Measurements from ENCODE around the gene RRP8. TPM values are rescaled to one million over a fixed set of nuclear protein-coding genes. Genes with fewer than 3 reads are reported as not detected.

RRP8 gene
- total RNA-seq, 1 experiment from 2014 or later: 16.0 TPM

DNA sequence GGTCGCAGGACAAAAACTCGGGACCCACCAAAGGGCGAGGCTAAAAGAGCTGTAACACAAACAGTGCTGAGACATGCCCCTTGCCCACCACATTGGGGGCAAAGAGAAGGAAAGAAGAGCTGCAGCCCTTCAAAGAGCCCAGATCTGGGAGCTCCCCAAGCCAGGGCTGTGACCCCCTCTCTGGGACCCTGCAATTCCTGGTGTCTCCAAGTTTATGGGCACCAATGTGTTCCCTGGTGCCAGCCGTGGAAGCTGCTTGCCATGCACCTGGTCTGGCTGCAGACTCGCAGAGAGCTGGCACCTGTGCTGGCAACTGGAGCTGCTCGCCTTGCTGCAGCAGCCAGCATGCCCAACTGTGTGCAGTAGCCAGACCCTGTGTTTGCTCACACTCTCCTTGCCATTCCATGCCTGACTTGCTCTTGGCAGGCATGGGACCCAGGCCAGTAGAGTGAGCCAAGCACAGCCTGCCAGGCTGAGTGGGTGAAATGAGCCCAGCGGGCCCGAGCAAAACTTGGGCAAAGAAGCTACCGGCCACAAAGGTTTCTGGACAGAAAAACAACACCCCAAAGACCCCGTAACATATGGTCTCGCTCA lies 16.0 kb downstream of the RRP8 start:
- H2BK120ac ChIP-seq (ENCODE audit: low read depth, low read length, poor library complexity, severe bottlenecking): no peak overlapping the region
- H2BK12ac ChIP-seq (ENCODE audit: insufficient read length, low read depth, low read length): no peak overlapping the region
- H4K20me1 ChIP-seq (ENCODE audit: control insufficient read depth, insufficient read depth, insufficient read length): no peaks in the 10 kb centered on the region
- H3K9me3 ChIP-seq (ENCODE audit: control insufficient read depth, low read depth, low read length): no peaks in the 10 kb centered on the region
- H3K9me3 Mint-ChIP-seq: peaks cover 19 to 20% of the 10 kb centered on the region in 2 experiments
- no peak overlapping the region for H2BK20ac ChIP-seq (ENCODE audit: low read depth, low read length, poor library complexity, severe bottlenecking)
- H3K27me3 ChIP-seq (ENCODE audit: insufficient read depth, low read length): no peaks in the 10 kb centered on the region
- no peaks in the 10 kb centered on the region for H3K23me2 ChIP-seq (ENCODE audit: insufficient read length, low read depth, low read length, poor library complexity, severe bottlenecking)
- peak overlapping the region in 1 of 3 experiments; percentile 46; a peak in 1 of 7 replicates for H3K27ac Mint-ChIP-seq
- TF ChIP-seq CTCF (conservative IDR thresholded peaks at IDR 0.05): no peak
- no peak overlapping the region for H2AK5ac ChIP-seq (ENCODE audit: insufficient read length, low read length)
- no peak overlapping the region for H2BK15ac ChIP-seq (ENCODE audit: low read depth, low read length)
- H3K4ac ChIP-seq (ENCODE audit: low read depth, low read length): no peak overlapping the region
- H3K4me1 ChIP-seq (ENCODE audit: insufficient read depth, low read length): no peaks in the 10 kb centered on the region
- no peak overlapping the region for H3K23ac ChIP-seq (ENCODE audit: insufficient read length, low read depth, low read length)
- WGBS (ENCODE audit: extremely low coverage, insufficient read length, low lambda C conversion rate): no CpG with 5 or more reads among the region's 11 CpGs
- H3K4me1 Mint-ChIP-seq: peaks cover 6% of the 10 kb centered on the region in 2 experiments; a peak in 3 of 4 replicates
- H3K4me2 ChIP-seq (ENCODE audit: insufficient read depth, insufficient read length, low read length): no peak overlapping the region
- no peak for DNase-seq
- H3K27me3 Mint-ChIP-seq (ENCODE audit: low read depth): no peaks in the 10 kb centered on the region
- H3K36me3 Mint-ChIP-seq (ENCODE audit: insufficient read depth in 1 of 3, low read depth in 3 of 3): peaks cover 7 to 17% (median 9%) of the 10 kb centered on the region in 3 experiments; a peak in 5 of 7 replicates
- no peak overlapping the region for H3K56ac ChIP-seq (ENCODE audit: insufficient read length, low read depth, low read length)
- H3K79me2 ChIP-seq (ENCODE audit: insufficient read depth, low read length): no peaks in the 10 kb centered on the region
- no peak overlapping the region for H3T11ph ChIP-seq (ENCODE audit: low read length)
- H3K9ac ChIP-seq (ENCODE audit: extremely low read depth, insufficient read length, low read length): no peak overlapping the region
- H2AFZ ChIP-seq (ENCODE audit: low read length): no peak overlapping the region
- H3K79me1 ChIP-seq (ENCODE audit: insufficient read depth, low read depth, low read length, poor library complexity, severe bottlenecking): no peaks in the 10 kb centered on the region
- H3K27ac ChIP-seq (ENCODE audit: insufficient read length, low read depth, low read length): no peak overlapping the region
- H3K4me3 Mint-ChIP-seq: no peak overlapping the region
- H2BK5ac ChIP-seq (ENCODE audit: insufficient read length, low read length): no peak overlapping the region
- no peak overlapping the region for H4K8ac ChIP-seq (replicated peaks; ENCODE audit: insufficient read length, low read depth, low read length)
- H4K91ac ChIP-seq (ENCODE audit: insufficient read length, low read depth, low read length): no peak overlapping the region
- no peak overlapping the region for H3K14ac ChIP-seq (ENCODE audit: insufficient read depth, low read length)
- no peak overlapping the region for H3K18ac ChIP-seq (ENCODE audit: insufficient read length, low read depth, low read length)
- no peak overlapping the region for H4K5ac ChIP-seq (ENCODE audit: insufficient read length, low read depth, low read length)
